ENCODE results near the gene RBM38. TPM values are rescaled to one million over a fixed set of nuclear protein-coding genes. Genes with fewer than 3 reads are reported as not detected.

The RBM38 gene
- total RNA-seq, 1 experiment from 2014 or later = 39.2 TPM

- Mint-ChIP-seq H3K27ac (ENCODE audit: unreplicated experiment) (peak overlapping the region; percentile 8), H3K4me3 (ENCODE audit: unreplicated experiment) (no peak overlapping the region), H3K9me3 (ENCODE audit: unreplicated experiment) (no peaks in the 10 kb centered on the region), H3K36me3 (ENCODE audit: insufficient read depth, unreplicated experiment) (peaks cover 91% of the 10 kb centered on the region), H3K27me3 (ENCODE audit: insufficient read depth, unreplicated experiment) (no peaks in the 10 kb centered on the region), H3K4me1 (ENCODE audit: low read depth, unreplicated experiment) (no peaks in the 10 kb centered on the region)
- intact Hi-C loops (cut with micrococcal nuclease; ENCODE audit: unreplicated experiment) = no loop called here
- H3K36me3 ChIP-seq (ENCODE audit: control insufficient read depth, insufficient read depth, low read length) = peaks cover 11% of the 10 kb centered on the region
- CTCF ChIA-PET = interaction anchor here (0.6 to 1.2 kb wide), 2 partner anchors 51 to 89 kb away, joined by 3 read pairs; no protein-coding TSS in a partner anchor
- no peaks in the 10 kb centered on the region for H3K4me1 ChIP-seq
- H3K9me3 ChIP-seq = no peaks in the 10 kb centered on the region
- POLR2A ChIA-PET = no interaction called here
- no peak for TF ChIP-seq CTCF (IDR thresholded peaks at IDR 0.05; ENCODE audit: insufficient read depth in 1 of 2, low read depth in 1 of 2, low read length in 1 of 2, severe bottlenecking in 1 of 2, unreplicated experiment in 1 of 2)
- BruUV-seq (replicated peaks) = no TSS peak
- H3K27me3 ChIP-seq (replicated peaks; ENCODE audit: control insufficient read depth, insufficient read depth, low read length) = no peaks in the 10 kb centered on the region
- no peak for DNase-seq
- H3K4me3 ChIP-seq (ENCODE audit: low read depth, low read length) = no peak overlapping the region
Observed at GRCh38 chr20:57375652-57376230, 15.5 kb upstream of the RBM38 start.

- Histone ChIP-seq H3K36me3 (ENCODE audit: control insufficient read depth, insufficient read depth, low read length) (peaks cover 10% of the 10 kb centered on the region), H3K4me3 (ENCODE audit: low read depth, low read length) (no peak overlapping the region), H3K9me3 (no peaks in the 10 kb centered on the region), H3K4me1 (no peaks in the 10 kb centered on the region), H3K27me3 (replicated peaks; ENCODE audit: control insufficient read depth, insufficient read depth, low read length) (no peaks in the 10 kb centered on the region)
- Mint-ChIP-seq H3K27me3 (ENCODE audit: insufficient read depth, unreplicated experiment) (no peaks in the 10 kb centered on the region), H3K27ac (ENCODE audit: unreplicated experiment) (no peak overlapping the region), H3K4me3 (ENCODE audit: unreplicated experiment) (no peak overlapping the region), H3K36me3 (ENCODE audit: insufficient read depth, unreplicated experiment) (peaks cover 83% of the 10 kb centered on the region), H3K9me3 (ENCODE audit: unreplicated experiment) (no peaks in the 10 kb centered on the region), H3K4me1 (ENCODE audit: low read depth, unreplicated experiment) (no peaks in the 10 kb centered on the region)
- no peak for TF ChIP-seq CTCF (IDR thresholded peaks at IDR 0.05; ENCODE audit: insufficient read depth in 1 of 2, low read depth in 1 of 2, low read length in 1 of 2, severe bottlenecking in 1 of 2, unreplicated experiment in 1 of 2)
- intact Hi-C loops (cut with micrococcal nuclease; ENCODE audit: unreplicated experiment) = no loop called here
- no TSS peak for BruUV-seq (replicated peaks)
- ChIA-PET CTCF (no interaction called here), POLR2A (no interaction called here)
- DNase-seq = no peak
Observed at GRCh38 chr20:57377350-57377749, 13.8 kb upstream of the RBM38 start.

GRCh38 chr20:57378107-57378506, 13.1 kb upstream of the RBM38 start:
- Mint-ChIP-seq H3K27ac (ENCODE audit: unreplicated experiment) (no peak overlapping the region), H3K27me3 (ENCODE audit: insufficient read depth, unreplicated experiment) (no peaks in the 10 kb centered on the region), H3K36me3 (ENCODE audit: insufficient read depth, unreplicated experiment) (peaks cover 75% of the 10 kb centered on the region), H3K4me3 (ENCODE audit: unreplicated experiment) (no peak overlapping the region), H3K9me3 (ENCODE audit: unreplicated experiment) (no peaks in the 10 kb centered on the region), H3K4me1 (ENCODE audit: low read depth, unreplicated experiment) (peaks cover 2% of the 10 kb centered on the region)
- intact Hi-C loops (cut with micrococcal nuclease; ENCODE audit: unreplicated experiment) = no loop called here
- CTCF ChIA-PET = no interaction called here
- peaks cover 10% of the 10 kb centered on the region for H3K36me3 ChIP-seq (ENCODE audit: control insufficient read depth, insufficient read depth, low read length)
- no peak for TF ChIP-seq CTCF (IDR thresholded peaks at IDR 0.05; ENCODE audit: insufficient read depth in 1 of 2, low read depth in 1 of 2, low read length in 1 of 2, severe bottlenecking in 1 of 2, unreplicated experiment in 1 of 2)
- no peaks in the 10 kb centered on the region for H3K4me1 ChIP-seq
- no peaks in the 10 kb centered on the region for H3K27me3 ChIP-seq (replicated peaks; ENCODE audit: control insufficient read depth, insufficient read depth, low read length)
- no peaks in the 10 kb centered on the region for H3K9me3 ChIP-seq
- no peak for DNase-seq
- H3K4me3 ChIP-seq (ENCODE audit: low read depth, low read length) = no peak overlapping the region
- POLR2A ChIA-PET = no interaction called here
- BruUV-seq (replicated peaks) = no TSS peak

Data from Caco-2 (cell line).